ENCODE measurements around the gene CLIC3.

Gene CLIC3

GRCh38 chr9:136973618-136974617 is 22.4 kb downstream of the CLIC3 start:
- no peak for FAIRE-seq
- TF ChIP-seq CTCF (IDR thresholded peaks at IDR 0.05; ENCODE audit: insufficient read depth, missing control alignments): no peak

GRCh38 chr9:136972743-136973142 is 23.6 kb downstream of the CLIC3 start:
- FAIRE-seq: no peak
- DNase-seq (ENCODE audit: insufficient read length, low spot score): no peak
- TF ChIP-seq CTCF (IDR thresholded peaks at IDR 0.05; ENCODE audit: insufficient read depth, missing control alignments): no peak

More at GRCh38 chr9:136973618-136974617, 22.4 kb downstream of the CLIC3 start:
- DNase-seq (ENCODE audit: insufficient read length, low spot score): no peak

GRCh38 chr9:136972335-136972734 is 24.0 kb downstream of the CLIC3 start:
- DNase-seq (ENCODE audit: insufficient read length, low spot score) (no peak), FAIRE-seq (no peak)
- no peak for TF ChIP-seq CTCF (IDR thresholded peaks at IDR 0.05; ENCODE audit: insufficient read depth, missing control alignments)

GRCh38 chr9:136971746-136972145 is 24.6 kb downstream of the CLIC3 start:
- DNase-seq (ENCODE audit: insufficient read length, low spot score): no peak
- TF ChIP-seq CTCF (IDR thresholded peaks at IDR 0.05; ENCODE audit: insufficient read depth, missing control alignments): no peak
- FAIRE-seq: no peak

- no peak for TF ChIP-seq CTCF (IDR thresholded peaks at IDR 0.05; ENCODE audit: insufficient read depth, missing control alignments)
- FAIRE-seq (no peak), DNase-seq (ENCODE audit: insufficient read length, low spot score) (no peak)
Observed at GRCh38 chr9:136970361-136970760, 26.0 kb downstream of the CLIC3 start.

- no peak for FAIRE-seq
Observed at GRCh38 chr9:136969774-136970173, 26.6 kb downstream of the CLIC3 start.

More at GRCh38 chr9:136969774-136970173, 26.6 kb downstream of the CLIC3 start:
- no peak for DNase-seq (ENCODE audit: insufficient read length, low spot score)
- TF ChIP-seq CTCF (IDR thresholded peaks at IDR 0.05; ENCODE audit: insufficient read depth, missing control alignments): no peak
